Activated B cell treated with CpG ODN at 0.5 μM for 24 hours (primary cell): ENCODE measurements around the gene ADAMTSL2. TPM values are rescaled to one million over a fixed set of nuclear protein-coding genes. Genes with fewer than 3 reads are reported as not detected.

Source experiments
- ATAC-seq: fragments of 200-7000 bp; cut with Tn5 transposase; one replicate; pipeline ENCODE4 v1.10.0; 2021; ENCODE audit warnings: low read depth, mild to moderate bottlenecking, moderate library complexity
- CTCF ChIA-PET: fragments of 350-600 bp; sonication (Branson Sonifier 250); formaldehyde crosslinking; loops from one replicate; lab custom pipeline; 2021; ENCODE audit warnings: antibody characterized with exemption; lab: Charles Lee
- POLR2A ChIA-PET: fragments of 350-600 bp; sonication (Branson Sonifier 250); formaldehyde crosslinking; loops from one replicate; lab custom pipeline; 2021; ENCODE audit warnings: antibody characterized with exemption; lab: Charles Lee
- DNase-seq: peaks from one replicate; pipeline ENCODE4 v3.0.0; 2022
- H3K27ac Mint-ChIP-seq: one replicate; pipeline ENCODE4 v1.8.0; 2020; ENCODE audit warnings: mixed read lengths
- H3K27me3 Mint-ChIP-seq: one replicate; pipeline ENCODE4 v1.8.0; 2021; ENCODE audit warnings: mixed read lengths
- H3K36me3 Mint-ChIP-seq: one replicate; pipeline ENCODE4 v1.8.0; 2021; ENCODE audit warnings: low read depth, mixed read lengths
- H3K4me1 Mint-ChIP-seq: one replicate; pipeline ENCODE4 v1.8.0; 2021; ENCODE audit warnings: mixed read lengths
- H3K4me3 Mint-ChIP-seq: one replicate; pipeline ENCODE4 v1.8.0; 2020; ENCODE audit warnings: mild to moderate bottlenecking, mixed read lengths
- H3K9me3 Mint-ChIP-seq: one replicate; pipeline ENCODE4 v1.8.0; 2020; ENCODE audit warnings: mixed read lengths
- intact Hi-C: fragments of 100-400 bp; cut with micrococcal nuclease; formaldehyde crosslinking; loops from one replicate; pipeline ENCODE4 v1.15.1; 2024
- total RNA-seq: library from RNA; stranded (reverse); gene quantifications from 2 replicates; pipeline ENCODE4 v1.2.3, GENCODE V29; 2022
- TF ChIP-seq, protein P1 (sequence below): fragments of 200-600 bp; IDR thresholded peaks from one replicate; pipeline ENCODE4 v1.8.0; 2022; ENCODE audit warnings: antibody characterized with exemption, mild to moderate bottlenecking

Gene ADAMTSL2
- total RNA-seq, 1 donor from 2014 or later, result not detected

DNA sequence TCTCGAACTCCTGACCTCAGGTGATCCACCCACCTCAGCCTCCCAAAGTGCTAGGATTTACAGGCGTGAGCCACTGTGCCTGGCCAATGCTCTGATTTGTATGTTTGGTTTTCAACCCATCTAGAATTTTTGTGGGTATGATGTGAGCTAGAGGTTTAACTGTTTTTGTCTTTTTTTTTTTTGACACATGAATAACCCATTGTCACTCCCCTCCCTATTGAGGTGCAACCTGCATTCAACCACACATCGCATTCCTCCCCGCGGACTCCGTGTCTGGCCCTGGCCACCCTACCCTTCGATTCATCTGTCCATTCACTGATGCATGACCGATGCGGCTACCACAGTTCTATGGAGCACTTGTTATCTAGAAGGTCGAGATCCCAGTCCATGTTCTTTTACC is 84.2 kb downstream of the ADAMTSL2 start:
- peaks cover 25% of the 10 kb centered on the region for H3K27me3 Mint-ChIP-seq
- DNase-seq (no peak), ATAC-seq (no peak)
- CTCF ChIA-PET, result no interaction called here
- H3K4me3 Mint-ChIP-seq, result no peak overlapping the region
- H3K36me3 Mint-ChIP-seq, result no peaks in the 10 kb centered on the region
- TF ChIP-seq, protein P1, sequence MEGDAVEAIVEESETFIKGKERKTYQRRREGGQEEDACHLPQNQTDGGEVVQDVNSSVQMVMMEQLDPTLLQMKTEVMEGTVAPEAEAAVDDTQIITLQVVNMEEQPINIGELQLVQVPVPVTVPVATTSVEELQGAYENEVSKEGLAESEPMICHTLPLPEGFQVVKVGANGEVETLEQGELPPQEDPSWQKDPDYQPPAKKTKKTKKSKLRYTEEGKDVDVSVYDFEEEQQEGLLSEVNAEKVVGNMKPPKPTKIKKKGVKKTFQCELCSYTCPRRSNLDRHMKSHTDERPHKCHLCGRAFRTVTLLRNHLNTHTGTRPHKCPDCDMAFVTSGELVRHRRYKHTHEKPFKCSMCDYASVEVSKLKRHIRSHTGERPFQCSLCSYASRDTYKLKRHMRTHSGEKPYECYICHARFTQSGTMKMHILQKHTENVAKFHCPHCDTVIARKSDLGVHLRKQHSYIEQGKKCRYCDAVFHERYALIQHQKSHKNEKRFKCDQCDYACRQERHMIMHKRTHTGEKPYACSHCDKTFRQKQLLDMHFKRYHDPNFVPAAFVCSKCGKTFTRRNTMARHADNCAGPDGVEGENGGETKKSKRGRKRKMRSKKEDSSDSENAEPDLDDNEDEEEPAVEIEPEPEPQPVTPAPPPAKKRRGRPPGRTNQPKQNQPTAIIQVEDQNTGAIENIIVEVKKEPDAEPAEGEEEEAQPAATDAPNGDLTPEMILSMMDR, result no peak
- no peak overlapping the region for H3K27ac Mint-ChIP-seq
- no peaks in the 10 kb centered on the region for H3K9me3 Mint-ChIP-seq
- intact Hi-C loops, result no loop called here
- POLR2A ChIA-PET, result no interaction called here
- peaks cover 6% of the 10 kb centered on the region for H3K4me1 Mint-ChIP-seq

DNA sequence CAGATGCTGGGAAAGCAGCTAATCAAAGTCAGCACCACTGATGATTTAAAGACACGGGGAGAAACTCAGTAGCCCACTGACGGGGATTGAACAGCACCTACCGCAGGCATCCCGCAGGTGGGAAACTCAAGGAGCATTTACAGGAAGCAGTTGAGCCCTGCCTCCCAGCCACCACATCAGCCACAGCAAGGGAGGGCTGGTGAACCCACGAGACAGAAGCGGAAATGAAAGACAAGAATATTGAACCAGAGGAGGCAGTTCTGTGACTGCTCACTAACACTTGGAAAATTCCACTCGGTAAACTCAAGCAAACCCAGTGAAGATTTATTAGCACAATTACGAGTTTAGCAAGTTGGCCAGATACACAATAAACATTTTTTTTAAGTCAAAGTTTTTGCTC is 85.3 kb downstream of the ADAMTSL2 start:
- no peak overlapping the region for H3K4me3 Mint-ChIP-seq
- peaks cover 2% of the 10 kb centered on the region for H3K9me3 Mint-ChIP-seq
- no peaks in the 10 kb centered on the region for H3K36me3 Mint-ChIP-seq
- DNase-seq (no peak), ATAC-seq (peak; percentile 68)
- H3K27me3 Mint-ChIP-seq, result peaks cover 25% of the 10 kb centered on the region
- H3K27ac Mint-ChIP-seq, result no peak overlapping the region
- intact Hi-C loops, result no loop called here
- ChIA-PET POLR2A (interaction anchor here (0.6 kb wide), 1 partner anchor 82 kb away, joined by 3 read pairs; no protein-coding TSS in a partner anchor), CTCF (no interaction called here)
- H3K4me1 Mint-ChIP-seq, result peaks cover 6% of the 10 kb centered on the region
- TF ChIP-seq, protein P1, result no peak

DNA sequence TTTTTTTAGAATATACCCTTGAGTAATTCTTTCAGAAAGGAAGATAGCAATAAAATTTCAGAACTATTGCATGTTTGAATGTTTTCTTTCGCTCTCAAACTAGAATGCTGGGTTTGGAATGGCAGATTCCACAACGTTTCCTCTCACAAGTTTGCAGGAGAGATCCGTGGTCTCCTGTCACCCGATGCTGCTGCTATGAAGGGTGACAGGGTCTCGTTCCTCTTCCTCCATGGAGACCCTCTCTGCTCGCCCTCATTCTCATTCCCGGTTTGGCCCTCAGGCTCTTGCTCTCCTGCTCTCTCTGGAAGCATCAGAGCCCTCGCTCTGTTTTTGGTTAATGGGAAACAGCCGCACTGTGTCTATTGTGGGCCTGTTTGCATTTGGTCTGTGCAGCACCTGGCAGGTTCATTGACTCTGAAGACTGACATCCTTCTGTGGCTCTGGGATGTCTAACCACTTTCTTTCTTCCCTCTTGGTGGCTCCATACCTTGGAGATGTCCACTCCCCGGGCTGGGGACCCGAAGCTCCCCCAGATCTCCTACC is 87.3 kb downstream of the ADAMTSL2 start:
- TF ChIP-seq, protein P1, result no peak
- Mint-ChIP-seq H3K27me3 (peaks cover 18% of the 10 kb centered on the region), H3K27ac (no peak overlapping the region), H3K4me1 (peaks cover 6% of the 10 kb centered on the region), H3K9me3 (peaks cover 11% of the 10 kb centered on the region), H3K4me3 (no peak overlapping the region), H3K36me3 (no peaks in the 10 kb centered on the region)
- CTCF ChIA-PET, result no interaction called here
- ATAC-seq, result no peak
- no peak for DNase-seq
- POLR2A ChIA-PET, result no interaction called here
- intact Hi-C loops, result no loop called here

DNA sequence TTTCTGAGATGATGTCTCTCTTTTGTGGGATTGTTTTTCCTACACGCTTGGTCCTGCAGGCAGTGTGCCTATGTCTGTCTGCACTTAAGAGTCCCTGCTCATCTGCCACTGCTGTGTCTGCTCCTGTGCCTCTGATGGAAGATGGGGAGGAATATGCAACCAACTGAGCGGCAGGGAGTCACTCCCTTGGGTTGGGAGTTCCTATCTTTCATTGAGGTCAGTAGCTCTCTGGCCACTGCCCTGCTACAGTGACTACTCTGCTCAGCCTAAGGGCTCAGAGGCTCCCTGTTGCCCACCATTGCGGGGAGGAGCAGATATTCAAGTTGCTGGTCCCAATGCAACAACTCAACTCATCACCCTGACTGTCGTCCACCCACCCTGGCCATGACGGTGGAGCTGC is 88.1 kb downstream of the ADAMTSL2 start:
- POLR2A ChIA-PET, result no interaction called here
- Mint-ChIP-seq H3K27ac (no peak overlapping the region), H3K9me3 (peaks cover 17% of the 10 kb centered on the region), H3K4me3 (no peak overlapping the region), H3K4me1 (peaks cover 6% of the 10 kb centered on the region), H3K36me3 (no peaks in the 10 kb centered on the region), H3K27me3 (peaks cover 18% of the 10 kb centered on the region)
- DNase-seq (no peak), ATAC-seq (no peak)
- intact Hi-C loops, result no loop called here
- CTCF ChIA-PET, result no interaction called here
- TF ChIP-seq, protein P1, result no peak

Other genes starting within 250 kb of the ADAMTSL2 start
- gene SURF6, start 198.5 kb upstream of the ADAMTSL2 start, total RNA-seq, result 22.4 and 23.9 TPM in 2 replicates
- 40.7 and 45.7 TPM in 2 replicates for gene MED22, start 186.6 kb upstream of the ADAMTSL2 start, total RNA-seq
- gene RPL7A, start 186.5 kb upstream of the ADAMTSL2 start, total RNA-seq, result 3,786 and 4,134 TPM in 2 replicates
- gene SURF1, start 178.2 kb upstream of the ADAMTSL2 start, total RNA-seq, result 33.6 and 38.9 TPM in 2 replicates
- gene SURF2, start 178.2 kb upstream of the ADAMTSL2 start, total RNA-seq, result 17.3 and 17.8 TPM in 2 replicates
- gene SURF4, start 158.6 kb upstream of the ADAMTSL2 start, total RNA-seq, result 57.0 and 58.2 TPM in 2 replicates
- gene STKLD1, start 158.3 kb upstream of the ADAMTSL2 start, total RNA-seq, result 0.37 and 0.44 TPM in 2 replicates
- gene REXO4, start 116.7 kb upstream of the ADAMTSL2 start, total RNA-seq, result 31.6 and 33.3 TPM in 2 replicates
- 1.9 TPM in 2 replicates for gene ADAMTS13, start 112.3 kb upstream of the ADAMTSL2 start, total RNA-seq
- gene CACFD1, start 74.7 kb upstream of the ADAMTSL2 start, total RNA-seq, result 13.8 and 15.0 TPM in 2 replicates
- 32.9 and 37.4 TPM in 2 replicates for gene SLC2A6, start 55.6 kb upstream of the ADAMTSL2 start, total RNA-seq
- not detected in 2 replicates for gene MYMK, start 9.7 kb upstream of the ADAMTSL2 start, total RNA-seq
- not detected in 2 replicates for gene FAM163B, start 74.7 kb downstream of the ADAMTSL2 start, total RNA-seq
- gene DBH, start 101.7 kb downstream of the ADAMTSL2 start, total RNA-seq, result not detected in 2 replicates
- not detected in 2 replicates for gene SARDH, start 203.6 kb downstream of the ADAMTSL2 start, total RNA-seq